Prostate gland (tissue), 2 donors: ENCODE results near the gene DPH3. TPM values are rescaled to one million over a fixed set of nuclear protein-coding genes. Genes with fewer than 3 reads are reported as not detected.

ENCODE experiments used
- DNase-seq: peaks from one replicate; pipeline ENCODE4 v3.0.0-alpha.2; 2019; ENCODE audit warnings: low spot score
- H3K27ac ChIP-seq, 2 donors: fragments of 200-600 bp; sonication (generic); 2 replicates each; pipeline ENCODE4 v1.5.1; 2017 to 2019
- H3K27me3 ChIP-seq: fragments of 200-600 bp; sonication (generic); replicated peaks from 2 replicates; pipeline ENCODE4 v1.5.1; 2019; ENCODE audit not compliant: insufficient read depth
- H3K36me3 ChIP-seq, 2 donors: fragments of 200-600 bp; sonication (generic); 1 replicate in 1 of 2; 2 replicates in 1 of 2; pipeline versions ENCODE4 v1.5.1 to v1.8.1; 2017 to 2019
- H3K4me1 ChIP-seq: fragments of 200-600 bp; sonication (generic); replicated peaks from 2 replicates; pipeline ENCODE4 v1.5.1; 2019
- H3K4me3 ChIP-seq, 2 donors: fragments of 200-600 bp; sonication (generic); 2 replicates each; pipeline ENCODE4 v1.5.1; 2017 to 2019
- H3K9me3 ChIP-seq: fragments of 200-600 bp; sonication (generic); 2 replicates; pipeline ENCODE4 v1.5.1; 2017
- POLR2A ChIP-seq: fragments of 450-650 bp; IDR thresholded peaks from one replicate; pipeline ENCODE4 v1.6.1; 2016; ENCODE audit warnings: antibody characterized with exemption, mild to moderate bottlenecking
- POLR2AphosphoS5 ChIP-seq: sonication (generic); formaldehyde crosslinking; IDR thresholded peaks from one replicate; pipeline ENCODE4 v1.6.1; 2017; ENCODE audit warnings: antibody characterized with exemption
- WGBS: methylation state at CpG from one replicate; pipeline ENCODE4 v1.1.5; 2018; 5-methylcytosine and 5-hydroxymethylcytosine counted together
- intact Hi-C: fragments of 100-400 bp; cut with DNase I; formaldehyde crosslinking; loops from one replicate; pipeline ENCODE4 v1.14.2; 2022
- total RNA-seq, 2 donors: library from RNA; depleted of rRNA; stranded (reverse); fragments of >200 nt; gene quantifications; one replicate each; pipeline ENCODE4 v1.1.0, GENCODE V29; 2016
- TF ChIP-seq, protein P1 (sequence below), 4 experiments: fragments of 200-600 bp in 2 of 4; fragments of 450-650 bp in 2 of 4; sonication (generic) in 2 of 4; IDR thresholded peaks; 1 replicate in 3 of 4; 2 replicates in 1 of 4; pipeline ENCODE4 v1.5.1; 2016 to 2019; ENCODE audit warnings: antibody characterized with exemption in 4 of 4, mild to moderate bottlenecking in 2 of 4, moderate library complexity in 2 of 4

Gene DPH3
- total RNA-seq, 2 donors from 2014 or later = 12.4 to 13.8 TPM

DNA sequence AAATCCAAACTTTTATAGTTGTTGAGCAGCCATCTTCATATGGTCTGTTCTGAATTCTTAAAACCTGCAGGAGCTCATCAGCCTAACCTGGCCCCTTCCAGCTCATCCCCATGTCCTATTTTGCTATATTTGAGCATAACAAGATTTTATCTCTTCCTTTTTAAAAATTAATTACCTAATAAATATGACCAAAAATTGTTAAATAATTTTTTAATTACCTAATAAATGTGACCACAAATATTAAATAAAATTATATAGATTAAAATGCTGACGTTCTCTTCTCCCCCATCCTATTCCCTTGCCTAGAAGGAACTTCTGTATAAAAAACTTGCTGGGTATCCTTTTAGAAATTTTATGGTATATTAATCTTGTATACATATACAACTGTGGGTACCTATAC lies 44.0 kb upstream of the DPH3 start:
- intact Hi-C loops = no loop called here
- H3K27ac ChIP-seq = no peak overlapping the region
- H3K4me3 ChIP-seq = no peak overlapping the region
- no peaks in the 10 kb centered on the region for H3K9me3 ChIP-seq
- no peaks in the 10 kb centered on the region for H3K36me3 ChIP-seq
- no peaks in the 10 kb centered on the region for H3K4me1 ChIP-seq
- WGBS = 58% methylated on average over 1 of the region's 1 CpG
- TF ChIP-seq, protein P1, sequence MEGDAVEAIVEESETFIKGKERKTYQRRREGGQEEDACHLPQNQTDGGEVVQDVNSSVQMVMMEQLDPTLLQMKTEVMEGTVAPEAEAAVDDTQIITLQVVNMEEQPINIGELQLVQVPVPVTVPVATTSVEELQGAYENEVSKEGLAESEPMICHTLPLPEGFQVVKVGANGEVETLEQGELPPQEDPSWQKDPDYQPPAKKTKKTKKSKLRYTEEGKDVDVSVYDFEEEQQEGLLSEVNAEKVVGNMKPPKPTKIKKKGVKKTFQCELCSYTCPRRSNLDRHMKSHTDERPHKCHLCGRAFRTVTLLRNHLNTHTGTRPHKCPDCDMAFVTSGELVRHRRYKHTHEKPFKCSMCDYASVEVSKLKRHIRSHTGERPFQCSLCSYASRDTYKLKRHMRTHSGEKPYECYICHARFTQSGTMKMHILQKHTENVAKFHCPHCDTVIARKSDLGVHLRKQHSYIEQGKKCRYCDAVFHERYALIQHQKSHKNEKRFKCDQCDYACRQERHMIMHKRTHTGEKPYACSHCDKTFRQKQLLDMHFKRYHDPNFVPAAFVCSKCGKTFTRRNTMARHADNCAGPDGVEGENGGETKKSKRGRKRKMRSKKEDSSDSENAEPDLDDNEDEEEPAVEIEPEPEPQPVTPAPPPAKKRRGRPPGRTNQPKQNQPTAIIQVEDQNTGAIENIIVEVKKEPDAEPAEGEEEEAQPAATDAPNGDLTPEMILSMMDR (IDR thresholded peaks at IDR 0.05) = no peak
- TF ChIP-seq POLR2A = no peak
- no peak for TF ChIP-seq POLR2AphosphoS5
- DNase-seq = no peak
- no peaks in the 10 kb centered on the region for H3K27me3 ChIP-seq

- no peak for DNase-seq
- Histone ChIP-seq H3K36me3 (no peaks in the 10 kb centered on the region), H3K9me3 (no peaks in the 10 kb centered on the region), H3K27me3 (no peaks in the 10 kb centered on the region), H3K4me1 (no peaks in the 10 kb centered on the region), H3K27ac (no peak overlapping the region), H3K4me3 (no peak overlapping the region)
- intact Hi-C loops = no loop called here
- no peak for TF ChIP-seq POLR2A
- TF ChIP-seq, protein P1 (IDR thresholded peaks at IDR 0.05) = no peak
- no peak for TF ChIP-seq POLR2AphosphoS5
- WGBS = 83% methylated on average over 5 of the region's 5 CpGs
Observed at GRCh38 chr3:16307832-16308531, 43.2 kb upstream of the DPH3 start.

DNA sequence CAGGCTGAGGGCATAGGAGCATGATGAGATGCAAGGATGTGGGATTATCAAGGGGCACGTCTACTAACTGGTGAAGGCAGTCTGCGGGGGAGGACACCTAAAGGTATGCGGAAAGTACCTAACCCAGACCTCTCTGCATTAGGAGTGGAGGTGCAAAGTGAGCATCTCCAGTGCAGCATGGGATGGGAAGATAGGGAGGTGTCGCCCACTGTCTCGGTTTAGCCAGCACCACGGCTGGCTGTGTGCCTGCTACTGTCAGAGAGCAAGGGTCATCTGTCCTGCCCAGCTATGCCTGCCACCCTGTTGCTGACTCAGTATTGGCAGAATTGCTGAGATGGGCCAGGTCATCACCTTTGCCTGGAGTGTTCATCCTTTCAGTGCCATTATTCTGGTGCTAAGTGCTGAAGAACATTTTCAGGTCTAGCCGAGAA lies 40.4 kb upstream of the DPH3 start:
- no peak for DNase-seq
- Histone ChIP-seq H3K36me3 (no peaks in the 10 kb centered on the region), H3K4me3 (no peak overlapping the region), H3K4me1 (no peaks in the 10 kb centered on the region), H3K27ac (no peak overlapping the region), H3K9me3 (no peaks in the 10 kb centered on the region), H3K27me3 (no peaks in the 10 kb centered on the region)
- 91% methylated on average over 7 of the region's 7 CpGs for WGBS
- no peak for TF ChIP-seq POLR2A
- no peak for TF ChIP-seq POLR2AphosphoS5
- TF ChIP-seq, protein P1 (IDR thresholded peaks at IDR 0.05) = no peak
- intact Hi-C loops = no loop called here

- H3K27ac ChIP-seq = no peak overlapping the region
- no peak for DNase-seq
- no peaks in the 10 kb centered on the region for H3K27me3 ChIP-seq
- TF ChIP-seq, protein P1 (IDR thresholded peaks at IDR 0.05) = no peak
- TF ChIP-seq POLR2AphosphoS5 (no peak), POLR2A (no peak)
- no peak overlapping the region for H3K4me3 ChIP-seq
- H3K36me3 ChIP-seq = no peaks in the 10 kb centered on the region
- H3K9me3 ChIP-seq = no peaks in the 10 kb centered on the region
- 95% methylated on average over 2 of the region's 2 CpGs for WGBS
- no peaks in the 10 kb centered on the region for H3K4me1 ChIP-seq
- intact Hi-C loops = no loop called here
Observed at GRCh38 chr3:16304061-16305010, 39.6 kb upstream of the DPH3 start.
